Stimulated activated CD8-positive, alpha-beta memory T cell treated with anti-CD3 and anti-CD28 coated beads, Interleukin-7, amount 100 ng/mL, for 24 hours (primary cell): ENCODE data around the gene HYPK.

Experiments
- DNase-seq: peaks from one replicate; pipeline ENCODE4 v3.0.0-alpha.2; 2020; ENCODE audit warnings: low read depth

The HYPK gene

GRCh38 chr15:43851251-43851650 lies 50.9 kb downstream of the HYPK start:
- DNase-seq, result no peak

GRCh38 chr15:43852607-43853006 lies 52.2 kb downstream of the HYPK start:
- DNase-seq, result no peak
